Measurements from ENCODE around the gene NPR3. TPM values are rescaled to one million over a fixed set of nuclear protein-coding genes. Genes with fewer than 3 reads are reported as not detected.
"Not testable (repeated sequence)": the region's sequence is repeated elsewhere in the genome, so short reads cannot be mapped to it uniquely, and the experiment has no call there.

Gene NPR3
- total RNA-seq, 4 donors from 2014 or later, result 0.51 to 4.9 (median 1.3) TPM

GRCh38 chr5:32794086-32794485 is 83.0 kb downstream of the NPR3 start:
- DNase-seq, result no peak
- H3K9me3 ChIP-seq, result no peaks in the 10 kb centered on the region
- in situ Hi-C loops (cut with MboI; ENCODE audit: low sequenced_read_pairs in 4 of 4) (no loop called here), intact Hi-C loops (cut with DNase I; ENCODE audit: low total_unique reads) (no loop called here)
- no peaks in the 10 kb centered on the region for H3K27me3 ChIP-seq
- ATAC-seq, result no peak
- TF ChIP-seq POLR2A (IDR thresholded peaks at IDR 0.05), result no peak
- no peak for TF ChIP-seq CTCF (IDR thresholded peaks at IDR 0.05 in 4 of 5, conservative IDR thresholded peaks at IDR 0.05 in 1 of 5)
- no peaks in the 10 kb centered on the region for H3K4me1 ChIP-seq
- H3K27ac ChIP-seq, result no peak overlapping the region
- no peak overlapping the region for H3K4me3 ChIP-seq
- H3K36me3 ChIP-seq, result no peaks in the 10 kb centered on the region

DNA sequence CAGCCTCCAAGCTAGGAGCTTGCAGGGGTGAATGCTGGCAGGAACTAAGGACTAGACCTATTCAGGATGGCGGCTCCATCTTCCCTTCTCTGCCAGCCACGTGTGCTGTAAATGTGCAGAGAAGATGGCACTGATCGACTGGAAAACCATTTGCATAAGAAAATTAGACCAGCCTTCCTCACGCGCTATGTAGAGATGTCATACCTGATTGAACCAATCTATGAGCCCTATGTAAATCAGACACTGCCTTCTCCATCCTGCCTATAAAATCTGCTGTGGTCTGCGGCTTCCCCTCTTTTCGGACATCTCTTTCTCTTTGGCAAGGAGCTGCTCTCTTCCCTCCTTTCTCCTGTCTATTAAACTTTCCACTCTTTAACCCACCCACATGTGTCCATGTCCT is 91.6 kb downstream of the NPR3 start:
- no peak for DNase-seq
- H3K36me3 ChIP-seq, result no peaks in the 10 kb centered on the region
- H3K9me3 ChIP-seq, result no peaks in the 10 kb centered on the region
- H3K4me3 ChIP-seq, result no peak overlapping the region
- TF ChIP-seq CTCF (IDR thresholded peaks at IDR 0.05 in 4 of 5, conservative IDR thresholded peaks at IDR 0.05 in 1 of 5), result no peak
- TF ChIP-seq POLR2A (IDR thresholded peaks at IDR 0.05), result no peak
- in situ Hi-C loops (cut with MboI; ENCODE audit: low sequenced_read_pairs in 4 of 4) (no loop called here), intact Hi-C loops (cut with DNase I; ENCODE audit: low total_unique reads) (no loop called here)
- H3K4me1 ChIP-seq, result no peaks in the 10 kb centered on the region
- no peak for ATAC-seq
- H3K27me3 ChIP-seq, result no peaks in the 10 kb centered on the region
- no peak overlapping the region for H3K27ac ChIP-seq

DNA sequence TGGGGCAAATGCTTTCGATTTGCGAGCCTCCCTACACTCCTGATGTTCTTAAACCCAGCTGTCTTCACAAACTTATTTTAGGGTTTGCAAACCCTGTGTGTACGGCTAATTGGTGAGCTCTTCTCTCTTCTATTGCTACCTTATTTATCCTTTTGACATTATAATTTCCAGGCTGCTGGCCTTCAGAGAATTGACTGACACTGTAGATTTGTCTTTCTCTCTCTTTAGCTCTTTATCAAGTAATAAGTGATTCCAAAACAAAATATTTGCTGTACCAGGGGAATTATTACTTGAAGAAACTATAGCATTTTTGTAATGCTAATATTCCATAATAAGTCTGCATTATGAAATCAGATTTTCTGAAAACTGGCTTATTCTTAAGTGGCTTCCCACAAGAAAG is 92.5 kb downstream of the NPR3 start:
- Histone ChIP-seq H3K4me1 (no peaks in the 10 kb centered on the region), H3K4me3 (no peak overlapping the region), H3K9me3 (no peaks in the 10 kb centered on the region), H3K27ac (no peak overlapping the region), H3K27me3 (no peaks in the 10 kb centered on the region), H3K36me3 (no peaks in the 10 kb centered on the region)
- no peak for TF ChIP-seq CTCF (IDR thresholded peaks at IDR 0.05 in 4 of 5, conservative IDR thresholded peaks at IDR 0.05 in 1 of 5)
- no peak for TF ChIP-seq POLR2A (IDR thresholded peaks at IDR 0.05)
- in situ Hi-C loops (cut with MboI; ENCODE audit: low sequenced_read_pairs in 4 of 4), result no loop called here
- intact Hi-C loops (cut with DNase I; ENCODE audit: low total_unique reads), result no loop called here
- ATAC-seq, result no peak
- DNase-seq, result no peak

- H3K27ac ChIP-seq; intact Hi-C loops (cut with DNase I; ENCODE audit: low total_unique reads); DNase-seq; H3K27me3 ChIP-seq; H3K36me3 ChIP-seq; H3K4me1 ChIP-seq; H3K4me3 ChIP-seq; H3K9me3 ChIP-seq; in situ Hi-C loops (cut with MboI; ENCODE audit: low sequenced_read_pairs in 4 of 4); ATAC-seq: not testable (repeated sequence)
Observed at GRCh38 chr5:32805462-32805861, 94.3 kb downstream of the NPR3 start.

- DNase-seq, result no peak
- in situ Hi-C loops (cut with MboI; ENCODE audit: low sequenced_read_pairs in 4 of 4) (no loop called here), intact Hi-C loops (cut with DNase I; ENCODE audit: low total_unique reads) (no loop called here)
- TF ChIP-seq POLR2A (IDR thresholded peaks at IDR 0.05), result no peak
- no peak for TF ChIP-seq CTCF (IDR thresholded peaks at IDR 0.05 in 4 of 5, conservative IDR thresholded peaks at IDR 0.05 in 1 of 5)
- peak; percentile 72 to 74 for ATAC-seq
- Histone ChIP-seq H3K36me3 (no peaks in the 10 kb centered on the region), H3K4me1 (no peaks in the 10 kb centered on the region), H3K27ac (no peak overlapping the region), H3K4me3 (no peak overlapping the region), H3K27me3 (no peaks in the 10 kb centered on the region), H3K9me3 (no peaks in the 10 kb centered on the region)
Observed at GRCh38 chr5:32805971-32806638, 95.0 kb downstream of the NPR3 start.
